ENCODE results near the gene RPL39L.
"Not testable (repeated sequence)": the region's sequence is repeated elsewhere in the genome, so short reads cannot be mapped to it uniquely, and the experiment has no call there.

The RPL39L gene

DNA sequence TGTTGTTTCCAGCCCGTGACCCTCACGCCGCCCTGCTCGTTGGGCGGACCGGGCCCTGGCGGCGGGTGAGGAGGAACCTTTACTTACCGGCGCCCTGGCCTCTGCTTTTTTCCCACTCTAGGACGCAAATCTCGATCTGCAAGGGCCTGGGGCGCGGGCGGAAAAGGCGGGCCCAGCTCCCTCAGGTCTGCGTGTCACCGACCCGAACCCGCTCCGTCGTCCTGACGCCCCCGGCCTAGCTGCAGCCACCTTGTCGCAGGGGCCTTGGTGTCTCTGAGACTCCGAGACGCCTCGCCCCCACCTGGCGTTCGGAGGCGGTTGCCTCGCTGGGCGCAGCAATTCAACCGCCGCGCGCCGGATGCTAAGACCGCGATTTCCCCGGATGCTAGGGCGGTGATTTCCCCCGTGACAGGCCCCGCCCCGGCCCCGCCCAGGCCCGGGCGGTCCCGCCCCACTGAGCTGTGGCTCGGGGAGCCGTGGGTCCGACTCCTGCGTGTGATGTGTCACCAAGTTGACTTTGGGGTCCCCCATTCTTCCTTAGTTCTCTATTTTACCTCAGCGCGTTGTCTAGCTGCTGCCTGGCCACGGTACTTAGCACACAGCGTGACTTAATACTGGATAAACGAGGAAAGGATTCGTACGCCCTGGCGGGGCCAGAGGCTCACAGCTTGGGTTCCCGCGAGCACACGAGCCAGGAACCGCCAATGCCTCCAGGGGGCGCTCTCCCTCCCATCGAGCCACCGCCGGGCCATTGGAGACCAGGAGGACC is at the start of gene RPL39L:
Gene RPL39L, minus strand, starts transcription at position 371 of the 769 bp plus-strand sequence. CDS start 18,196 bp downstream, outside the sequence.
- H3K4me3 ChIP-seq (ENCODE audit: low read depth, low read length) = peak within 1 kb of the TSS; percentile 38

DNA sequence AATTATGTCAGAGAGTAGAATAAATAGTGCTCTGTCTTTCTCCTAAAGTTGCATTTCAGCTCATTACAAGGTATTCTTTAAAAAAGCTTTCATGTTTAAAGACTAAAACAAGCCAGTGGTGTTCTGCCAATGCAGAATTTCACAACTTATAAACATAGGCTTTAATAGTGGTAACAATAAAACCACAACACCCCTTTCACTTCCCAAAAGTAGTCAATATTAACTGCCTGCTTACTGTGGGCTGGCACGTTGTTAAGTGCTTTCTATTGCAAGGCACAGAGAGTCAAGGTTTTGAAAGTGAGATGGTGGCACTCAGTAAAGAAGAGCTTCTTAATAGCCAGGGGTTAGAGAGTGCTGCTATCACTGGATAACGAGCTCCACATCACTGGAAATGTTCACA is 49.6 kb upstream of the RPL39L start:
- H3K4me3 ChIP-seq (ENCODE audit: low read depth, low read length) = no peak overlapping the region

DNA sequence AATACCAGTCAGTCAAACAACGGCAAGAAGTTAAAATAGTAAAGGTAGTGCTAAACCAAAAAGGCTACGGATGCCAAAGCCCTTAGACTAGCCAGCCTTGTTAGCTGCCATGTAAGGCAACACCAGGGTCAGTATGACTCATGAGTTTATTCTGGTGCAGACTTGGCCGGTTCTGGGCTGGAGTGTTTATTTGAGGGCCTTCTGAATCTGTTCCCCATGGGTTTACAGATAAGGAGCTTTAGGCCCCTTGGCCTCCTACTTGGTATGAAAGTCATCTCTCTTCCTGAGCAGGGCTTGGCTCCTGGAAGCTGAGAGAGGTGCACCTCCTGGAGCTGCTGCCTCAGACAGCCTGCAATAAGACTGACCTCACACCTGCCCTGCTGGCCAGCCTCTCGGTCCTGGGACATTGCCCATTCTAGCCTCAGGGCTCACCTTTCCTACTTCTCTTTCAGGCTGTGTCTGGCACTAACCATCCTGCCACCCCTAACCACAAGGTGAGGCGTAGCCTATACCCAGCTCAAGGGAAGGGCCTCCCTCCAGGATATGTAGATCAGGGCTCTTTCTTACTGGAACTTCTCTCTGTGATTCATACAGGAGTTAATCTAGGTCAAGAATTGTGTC is 47.6 kb upstream of the RPL39L start:
- no peak overlapping the region for H3K4me3 ChIP-seq (ENCODE audit: low read depth, low read length)

DNA sequence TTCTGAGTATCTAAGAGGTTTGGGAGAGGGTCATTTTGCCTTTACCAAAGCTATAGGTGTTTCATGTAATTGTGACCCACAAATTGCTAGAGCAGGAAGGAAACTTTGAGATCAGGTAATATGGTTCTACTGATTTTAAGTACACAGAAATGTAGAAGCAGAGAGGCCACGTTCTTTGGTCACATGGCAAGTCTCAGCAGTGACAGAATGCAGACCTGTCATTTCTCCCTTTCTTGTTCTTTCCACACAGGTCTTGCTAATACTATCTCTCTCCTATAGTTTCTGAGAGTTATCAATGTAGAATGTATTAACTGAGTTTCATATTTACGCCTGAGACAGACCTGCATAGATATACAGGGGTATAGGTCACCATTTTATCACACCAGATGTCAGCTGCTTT is 47.1 kb upstream of the RPL39L start:
- no peak overlapping the region for H3K4me3 ChIP-seq (ENCODE audit: low read depth, low read length)

DNA sequence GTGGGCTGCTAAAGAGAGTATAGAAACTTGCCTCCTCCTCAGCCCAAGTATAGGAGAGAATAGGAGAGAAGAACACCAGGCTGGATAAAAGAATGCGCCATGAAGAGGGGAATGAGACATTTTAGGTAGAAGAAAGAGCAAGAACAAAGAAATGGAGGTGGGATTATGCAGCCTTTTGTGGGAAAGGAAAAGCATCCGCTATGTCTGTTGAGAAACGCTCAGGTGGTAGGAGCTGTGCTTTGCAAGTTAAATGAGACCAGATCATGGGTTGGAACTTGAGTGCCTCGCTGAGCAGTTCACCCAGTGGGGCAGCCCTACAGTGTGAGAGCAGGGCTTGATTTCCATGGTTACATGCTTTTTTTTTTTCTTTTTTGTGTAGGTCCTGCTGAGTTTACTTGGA is 46.5 kb upstream of the RPL39L start:
- no peak overlapping the region for H3K4me3 ChIP-seq (ENCODE audit: low read depth, low read length)

DNA sequence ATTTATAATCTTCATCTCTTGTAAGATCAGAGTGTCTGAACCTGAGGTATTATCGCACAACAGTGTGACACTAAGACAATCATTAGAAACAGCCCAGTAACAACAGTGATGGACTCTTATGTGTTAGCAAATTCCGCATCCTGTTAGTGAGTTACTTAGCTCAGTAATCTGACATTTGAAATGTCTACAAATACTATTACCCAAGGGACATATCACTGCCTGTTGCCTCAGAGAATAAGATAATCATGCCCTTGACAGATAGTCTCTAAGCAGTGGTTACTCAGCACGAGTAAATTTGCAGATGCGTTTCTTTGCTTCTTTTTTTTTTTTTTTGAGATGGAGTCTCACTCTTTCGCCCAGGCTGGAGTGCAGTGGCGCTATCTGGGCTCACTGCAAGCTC is 44.6 kb upstream of the RPL39L start:
- H3K4me3 ChIP-seq (ENCODE audit: low read depth, low read length) = no peak overlapping the region

DNA sequence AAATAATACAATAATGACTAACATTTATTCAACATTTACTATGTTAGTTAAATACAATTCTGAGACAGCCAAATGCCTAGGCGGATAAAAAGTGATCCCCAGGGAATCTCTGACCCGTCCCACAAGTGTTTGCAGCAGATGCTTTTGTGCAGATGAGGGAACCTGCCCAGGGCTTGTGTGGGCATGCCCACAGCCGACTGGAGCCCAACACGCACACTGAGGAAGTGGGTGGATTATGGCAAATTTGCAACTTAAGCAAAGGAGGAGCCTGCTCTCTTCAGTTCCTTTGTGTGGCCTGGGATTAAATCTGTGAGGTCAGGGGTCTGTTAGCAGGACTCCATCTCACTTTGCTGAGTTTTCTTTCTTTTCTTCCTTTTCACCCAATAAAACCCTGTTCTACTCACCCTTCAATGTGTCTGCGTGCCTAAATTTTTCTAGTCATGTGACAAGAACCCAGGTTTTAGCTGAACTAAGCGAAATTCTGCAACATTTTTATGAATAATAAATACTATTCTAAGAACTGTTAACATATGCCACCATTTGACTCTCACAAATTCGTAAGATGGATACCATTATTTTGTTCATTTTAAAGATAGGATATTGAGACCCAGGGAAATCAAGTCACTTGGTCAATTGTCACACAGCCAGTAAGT is 44.0 kb upstream of the RPL39L start:
- no peak overlapping the region for H3K4me3 ChIP-seq (ENCODE audit: low read depth, low read length)

DNA sequence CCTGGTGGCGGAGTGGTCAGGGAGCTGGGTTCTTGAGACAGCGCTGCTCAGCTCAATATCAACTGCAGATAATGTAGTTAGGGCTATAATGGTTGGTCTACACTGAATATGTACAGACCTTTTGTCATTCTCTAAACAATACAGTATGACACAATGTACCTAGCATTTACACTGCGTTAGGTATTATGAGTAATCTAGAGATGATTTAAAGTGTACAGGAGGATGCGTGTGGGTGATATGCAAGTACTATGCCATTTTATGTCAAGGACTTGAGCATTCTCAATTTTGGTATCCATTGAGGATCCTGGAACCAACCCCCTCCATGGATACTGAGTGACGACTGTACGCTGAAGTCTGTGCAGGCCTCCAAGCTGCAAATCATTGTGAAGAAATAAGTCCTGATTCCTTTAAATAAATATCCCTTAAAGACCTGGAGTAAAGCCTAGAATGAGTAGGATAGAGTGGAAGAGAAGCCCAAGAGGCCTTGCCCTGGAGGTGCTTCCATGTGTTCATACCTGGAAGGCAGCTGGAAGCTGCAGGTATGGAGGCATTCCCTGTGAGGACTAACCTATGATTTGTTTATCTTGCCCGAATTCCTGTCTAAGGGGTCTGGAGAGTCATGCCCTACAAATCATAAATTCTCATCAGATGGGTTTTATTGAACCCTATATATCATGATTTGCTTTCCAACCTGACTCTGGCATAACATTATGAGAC is 42.3 kb upstream of the RPL39L start:
- no peak overlapping the region for H3K4me3 ChIP-seq (ENCODE audit: low read depth, low read length)

DNA sequence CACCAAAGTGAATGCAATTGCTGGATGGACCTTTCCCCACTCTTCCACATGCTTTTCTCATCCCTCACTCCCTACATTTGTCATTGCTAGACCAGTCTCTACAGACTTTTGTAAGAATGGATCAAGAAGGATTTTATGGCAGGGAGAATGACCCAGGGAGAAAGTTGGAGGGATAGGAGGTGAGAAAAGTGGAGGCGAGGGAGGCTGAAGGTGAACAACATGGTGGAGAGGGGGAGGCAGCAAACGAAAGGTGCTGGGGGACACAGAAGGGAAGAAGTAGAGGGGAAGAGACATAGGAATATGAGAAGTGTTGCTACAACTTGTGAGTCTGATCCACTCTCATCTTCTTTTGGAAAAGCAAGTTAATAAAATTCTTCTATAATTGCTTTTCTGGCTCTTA is 33.6 kb upstream of the RPL39L start:
- H3K4me3 ChIP-seq (ENCODE audit: low read depth, low read length) = no peak overlapping the region

DNA sequence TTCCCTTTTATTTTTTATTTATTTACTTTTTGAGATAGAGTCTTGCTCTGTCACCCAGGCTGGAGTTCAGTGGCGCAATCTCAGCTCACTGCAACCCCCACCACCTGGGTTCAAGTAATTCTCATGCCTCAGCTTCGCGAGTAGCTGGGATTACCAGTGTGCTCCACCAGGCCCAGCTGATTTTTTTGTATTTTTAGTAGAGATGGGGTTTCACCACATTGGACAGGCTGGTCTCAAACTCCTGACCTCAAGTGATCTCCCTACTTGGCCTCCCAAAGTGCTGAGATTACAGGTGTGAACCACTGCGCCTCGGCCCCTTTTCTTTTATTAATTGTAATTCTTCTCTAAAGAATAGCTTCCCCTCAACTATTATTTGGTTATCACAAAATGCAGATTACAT is 31.6 kb upstream of the RPL39L start:
- not testable (repeated sequence) for H3K4me3 ChIP-seq (ENCODE audit: low read depth, low read length)

DNA sequence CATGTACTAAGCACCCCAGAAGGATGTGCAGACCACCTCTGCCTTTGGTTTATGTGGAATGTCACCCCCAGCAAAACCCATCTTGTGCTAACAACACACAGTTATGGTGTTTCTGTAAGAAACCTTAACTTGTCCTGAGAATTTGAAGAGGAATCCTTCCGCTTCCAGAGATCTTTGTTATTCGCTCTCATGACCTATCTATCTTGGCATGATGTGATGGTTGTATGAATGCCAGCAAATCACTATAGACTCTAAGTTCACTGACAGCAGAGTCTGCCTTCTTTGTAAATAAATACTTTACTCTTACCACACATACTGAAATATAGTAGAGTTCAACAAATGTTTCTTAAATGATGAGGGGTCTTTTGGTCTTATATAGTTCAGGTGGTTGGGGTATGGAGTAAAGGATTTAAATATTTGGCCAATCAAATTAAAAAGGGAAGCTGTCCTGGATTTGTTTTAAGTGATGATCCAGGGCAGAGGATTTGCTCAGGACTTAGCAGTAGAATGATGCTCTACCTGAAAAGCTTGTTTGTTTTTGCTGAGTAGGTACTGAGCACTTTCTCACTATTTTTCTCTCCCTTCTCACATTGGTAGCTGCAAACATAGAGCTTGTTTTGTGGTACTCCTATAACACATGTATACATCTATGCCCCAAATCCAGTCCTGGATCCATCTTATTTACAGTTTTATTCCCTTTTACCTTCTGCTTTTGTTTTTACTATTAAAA is 30.1 kb upstream of the RPL39L start:
- no peak overlapping the region for H3K4me3 ChIP-seq (ENCODE audit: low read depth, low read length)

DNA sequence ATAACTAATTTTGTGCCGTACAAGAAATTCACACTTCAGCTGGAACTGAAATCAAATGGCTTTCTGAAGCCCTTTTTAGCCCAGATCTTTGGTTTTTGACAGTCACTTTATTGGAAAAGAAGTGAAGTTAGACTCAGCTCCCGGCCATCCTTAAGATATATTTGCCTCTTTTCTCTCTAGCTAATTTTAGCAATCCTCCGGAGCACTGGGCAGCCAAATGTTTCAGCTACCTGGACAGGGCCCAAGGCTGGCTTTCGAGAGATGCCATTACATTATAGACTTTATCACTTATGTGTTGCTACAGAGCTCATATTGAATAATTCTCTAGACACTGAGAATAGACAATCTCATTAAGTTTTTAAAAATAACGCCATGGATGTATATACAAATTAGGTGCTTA is 28.5 kb upstream of the RPL39L start:
- H3K4me3 ChIP-seq (ENCODE audit: low read depth, low read length) = no peak overlapping the region

DNA sequence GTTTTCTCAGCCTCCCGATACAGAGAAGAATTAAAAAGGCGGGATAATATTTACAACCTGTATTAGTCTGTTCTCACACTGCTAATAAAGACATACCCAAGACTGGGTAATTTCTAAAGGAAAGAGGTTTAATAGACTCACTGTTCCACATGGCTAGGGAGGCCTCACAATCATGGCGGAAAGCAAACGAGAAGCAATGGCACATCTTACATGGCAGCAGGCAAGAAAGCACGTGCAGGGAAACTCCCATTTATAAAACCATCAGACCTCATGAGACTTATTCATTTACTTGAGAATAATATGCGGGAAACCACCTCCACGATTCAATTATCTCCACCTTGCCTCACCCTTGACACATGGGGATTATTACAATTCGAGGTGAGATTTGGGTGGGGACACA is 27.5 kb upstream of the RPL39L start:
- H3K4me3 ChIP-seq (ENCODE audit: low read depth, low read length) = no peak overlapping the region

DNA sequence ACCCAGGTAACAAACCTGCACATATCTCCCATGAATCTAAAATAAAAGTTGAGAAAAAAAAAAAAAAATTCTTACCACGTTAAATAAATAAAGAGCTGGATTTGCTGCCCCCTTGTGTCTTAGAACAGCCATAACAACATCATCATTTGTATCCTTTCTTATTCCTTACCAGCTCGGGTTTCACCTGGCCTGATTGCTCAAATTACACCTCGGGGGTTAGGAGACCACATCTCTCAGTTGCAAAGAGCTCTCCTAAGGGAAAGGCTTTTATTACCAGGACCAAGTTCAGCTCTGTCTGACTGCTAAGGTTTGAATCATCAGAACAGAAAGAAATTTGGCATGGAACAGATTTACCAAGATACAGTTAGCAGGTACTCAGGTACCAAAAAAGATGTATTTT is 25.8 kb upstream of the RPL39L start:
- no peak overlapping the region for H3K4me3 ChIP-seq (ENCODE audit: low read depth, low read length)

DNA sequence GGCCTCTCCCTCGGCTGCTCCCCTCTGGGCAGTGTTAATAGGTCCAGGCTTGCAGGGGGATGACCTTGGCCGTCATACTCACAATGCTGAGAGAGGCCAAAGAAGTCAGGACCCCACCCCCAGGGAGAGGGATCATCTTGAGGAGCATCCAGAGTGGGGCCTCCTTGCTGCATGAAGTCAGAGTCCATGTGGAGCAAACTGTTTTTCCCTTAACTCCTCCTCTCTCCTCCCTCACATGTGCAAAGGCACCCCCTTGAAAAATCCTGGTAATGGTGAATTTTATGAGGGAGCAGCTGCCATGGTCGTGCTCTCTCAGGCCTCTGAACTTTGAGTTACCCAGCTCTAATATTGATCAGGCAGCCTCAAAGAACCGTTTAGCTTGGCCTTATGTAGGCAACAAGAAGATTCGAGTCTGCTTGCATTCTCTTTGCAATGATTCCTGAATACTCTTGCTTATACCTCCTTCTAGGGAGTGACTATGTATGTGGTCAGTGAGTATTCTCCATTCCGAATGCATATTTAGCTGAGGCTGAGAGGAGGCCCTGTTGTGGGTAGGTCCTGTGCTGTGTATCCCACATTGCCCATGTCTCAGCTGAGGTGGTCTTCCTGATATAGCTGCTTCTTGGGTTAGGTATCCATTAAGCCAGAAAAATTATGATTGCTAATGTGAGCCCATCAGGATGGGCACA is 23.1 kb upstream of the RPL39L start:
- no peak overlapping the region for H3K4me3 ChIP-seq (ENCODE audit: low read depth, low read length)

DNA sequence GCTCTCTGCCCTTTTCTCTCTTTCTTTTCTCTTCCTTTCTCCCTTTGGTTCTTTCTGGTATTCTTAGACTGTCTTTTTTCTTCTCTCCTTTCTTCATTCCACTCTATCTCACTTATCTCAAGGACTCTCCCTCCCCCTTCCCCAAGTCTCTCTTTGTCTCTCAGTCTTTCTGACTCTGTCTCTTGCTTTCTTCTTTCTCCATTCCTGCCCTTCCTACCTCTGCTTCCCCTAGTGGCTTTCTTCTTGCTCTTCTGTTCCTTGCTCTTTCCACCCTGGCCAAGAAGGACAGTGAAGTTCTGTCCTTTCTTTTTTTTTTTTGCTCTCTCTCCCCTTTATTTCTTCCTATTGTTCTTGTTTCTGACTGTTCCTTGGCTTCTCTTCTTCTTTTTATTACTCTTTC is 22.3 kb upstream of the RPL39L start:
- no peak overlapping the region for H3K4me3 ChIP-seq (ENCODE audit: low read depth, low read length)

DNA sequence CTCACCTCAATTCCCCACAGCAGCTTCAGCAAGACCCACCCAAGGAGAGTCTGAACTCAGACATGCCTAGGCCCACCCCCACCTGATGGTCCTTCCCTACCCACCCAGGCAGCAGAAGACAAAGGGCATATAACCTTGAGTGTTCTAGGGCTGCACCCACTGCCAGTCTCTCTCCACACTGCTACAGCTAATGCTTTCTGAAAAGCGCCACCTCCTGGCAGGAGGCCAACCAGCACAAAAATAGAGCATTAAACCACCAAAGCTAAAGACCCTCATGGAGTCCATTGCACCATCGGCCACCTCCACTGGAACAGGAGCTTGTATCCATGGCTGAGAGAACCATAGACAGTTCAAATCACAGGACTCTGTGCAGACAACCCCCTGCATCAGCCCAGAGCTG is 11.3 kb upstream of the RPL39L start:
- no peak overlapping the region for H3K4me3 ChIP-seq (ENCODE audit: low read depth, low read length)

DNA sequence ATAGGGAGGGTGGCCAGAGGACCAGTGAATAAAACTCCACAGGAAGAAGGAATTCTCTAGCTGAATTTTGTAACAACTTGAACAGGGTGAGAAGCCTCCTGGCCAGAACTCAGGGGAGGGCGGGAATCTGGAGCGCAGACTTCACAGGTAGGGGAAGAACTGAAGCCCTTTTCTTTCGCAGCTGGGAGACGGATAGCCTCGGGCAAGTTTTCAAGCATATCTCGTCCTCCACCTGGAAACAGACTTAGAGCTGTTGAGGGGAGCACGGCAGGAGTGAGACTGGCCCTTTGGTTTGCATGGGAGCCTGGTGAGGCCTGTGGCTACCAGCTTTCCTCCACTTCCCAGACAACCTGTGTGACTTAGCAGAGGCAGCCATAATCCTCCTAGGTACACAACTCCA is 10.9 kb upstream of the RPL39L start:
- H3K4me3 ChIP-seq (ENCODE audit: low read depth, low read length) = no peak overlapping the region

DNA sequence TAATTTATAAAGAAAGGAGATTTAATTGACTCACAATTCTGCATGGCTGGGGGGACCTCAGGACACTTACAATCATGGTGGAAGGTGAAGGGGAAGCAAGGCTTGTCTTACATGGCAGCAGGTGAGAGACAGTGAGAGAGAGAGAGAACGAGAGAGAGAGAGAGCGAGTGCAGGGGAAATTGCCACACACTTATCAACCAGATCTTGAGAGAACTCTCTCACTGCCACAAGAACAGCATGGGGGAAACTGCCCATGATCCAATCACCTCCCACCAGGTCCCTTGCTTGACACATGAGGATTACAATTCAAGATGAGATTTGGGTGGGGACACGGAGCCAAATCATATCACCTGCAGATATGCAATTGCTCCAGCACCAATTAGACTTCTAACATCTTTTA is 7.1 kb upstream of the RPL39L start:
- no peak overlapping the region for H3K4me3 ChIP-seq (ENCODE audit: low read depth, low read length)

DNA sequence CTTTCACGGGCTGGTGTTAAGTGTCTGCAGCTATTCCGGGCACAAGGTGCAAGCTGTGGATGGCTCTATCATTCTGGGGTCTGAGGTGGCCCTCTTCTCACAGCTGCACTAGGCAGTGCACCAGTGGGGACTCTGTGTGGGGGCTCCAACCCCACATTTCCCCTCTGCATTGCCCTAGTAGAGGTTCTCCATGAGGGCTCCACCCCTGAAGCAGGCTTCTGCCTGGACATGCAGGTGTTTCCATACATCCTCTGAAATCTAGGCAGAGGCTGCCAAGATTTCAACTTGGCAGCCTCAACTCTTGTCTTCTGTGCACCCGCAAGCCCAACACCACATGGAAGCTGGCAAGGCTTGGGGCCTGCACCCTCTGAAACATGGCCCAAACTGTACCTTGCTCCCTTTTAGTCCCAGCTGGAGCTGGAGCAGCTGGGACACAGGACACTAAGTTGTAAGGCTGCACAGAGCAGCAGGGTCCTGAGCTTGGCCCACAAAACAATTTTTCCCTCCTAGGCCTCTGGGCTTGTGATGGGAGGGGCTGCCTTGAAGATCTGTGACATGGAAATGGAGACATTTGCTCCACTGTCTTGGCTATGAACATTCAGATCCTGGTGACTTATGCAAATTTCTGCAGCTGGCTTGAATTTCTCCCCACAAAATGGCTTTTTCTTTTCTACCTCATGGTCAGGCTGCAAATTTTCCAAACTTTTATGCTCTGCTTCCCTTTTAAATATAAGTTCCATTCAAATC is 6.0 kb upstream of the RPL39L start:
- no peak overlapping the region for H3K4me3 ChIP-seq (ENCODE audit: low read depth, low read length)

Data from iPS-11a (cell line).